ENCODE data around the gene POLR3B.
"Not testable (repeated sequence)": the region's sequence is repeated elsewhere in the genome, so short reads cannot be mapped to it uniquely, and the experiment has no call there.

POLR3B gene

GRCh38 chr12:106378788-106379187 is 21.2 kb downstream of the POLR3B start:
- Histone ChIP-seq H3K27ac (ENCODE audit: insufficient read depth in 1 of 2, low read depth in 1 of 2, low read length in 2 of 2, poor library complexity in 1 of 2, severe bottlenecking in 2 of 2) (no peak overlapping the region), H3K4me3 (ENCODE audit: control insufficient read depth in 1 of 7, extremely low read depth in 1 of 7, insufficient read depth in 4 of 7, low read depth in 2 of 7, low read length in 6 of 7) (no peak overlapping the region), H3K27me3 (replicated peaks in 2 of 5; ENCODE audit: control insufficient read depth in 4 of 5, insufficient read depth in 5 of 5, low read length in 4 of 5) (no peaks in the 10 kb centered on the region), H3K36me3 (ENCODE audit: control insufficient read depth in 4 of 4, insufficient read depth in 4 of 4, low read length in 3 of 4) (peaks cover 2 to 33% (median 21%) of the 10 kb centered on the region in 4 experiments), H3K4me1 (ENCODE audit: control extremely low read depth in 1 of 4, control insufficient read depth in 4 of 4, insufficient read depth in 4 of 4, low read length in 3 of 4) (peaks cover 0 to 11% (median 0%) of the 10 kb centered on the region in 4 experiments), H3K9me3 (ENCODE audit: control extremely low read depth in 1 of 5, control insufficient read depth in 4 of 5, insufficient read depth in 2 of 5, low read depth in 1 of 5, low read length in 4 of 5) (peaks cover 0 to 29% (median 10%) of the 10 kb centered on the region in 5 experiments)
- no CpG with 5 or more reads among the region's 4 CpGs for WGBS (ENCODE audit: insufficient coverage)
- POLR2A ChIA-PET: no interaction called here
- CTCF ChIA-PET: interaction anchor here (0.8 to 2.5 kb wide), 4 partner anchors 10 to 541 kb away, joined by 3 to 13 read pairs (median 3); partner anchors contain the start of gene POLR3B
- no peak for DNase-seq

- no CpG with 5 or more reads among the region's 1 CpG for WGBS (ENCODE audit: insufficient coverage)
- H3K27ac ChIP-seq (ENCODE audit: insufficient read depth in 1 of 2, low read depth in 1 of 2, low read length in 2 of 2, poor library complexity in 1 of 2, severe bottlenecking in 2 of 2): no peak overlapping the region
- no peaks in the 10 kb centered on the region for H3K27me3 ChIP-seq (replicated peaks in 2 of 5; ENCODE audit: control insufficient read depth in 4 of 5, insufficient read depth in 5 of 5, low read length in 4 of 5)
- CTCF ChIA-PET: interaction anchor here (1.1 to 1.6 kb wide), 3 partner anchors 16 to 462 kb away, joined by 3 read pairs; no protein-coding TSS in a partner anchor
- DNase-seq: no peak
- POLR2A ChIA-PET: no interaction called here
- peaks cover 2 to 33% (median 19%) of the 10 kb centered on the region in 4 experiments for H3K36me3 ChIP-seq (ENCODE audit: control insufficient read depth in 4 of 4, insufficient read depth in 4 of 4, low read length in 3 of 4)
- H3K4me1 ChIP-seq (ENCODE audit: control extremely low read depth in 1 of 4, control insufficient read depth in 4 of 4, insufficient read depth in 4 of 4, low read length in 3 of 4): peaks cover 0 to 11% (median 0%) of the 10 kb centered on the region in 4 experiments
- H3K4me3 ChIP-seq (ENCODE audit: control insufficient read depth in 1 of 7, extremely low read depth in 1 of 7, insufficient read depth in 4 of 7, low read depth in 2 of 7, low read length in 6 of 7): no peak overlapping the region
- peaks cover 0 to 25% (median 10%) of the 10 kb centered on the region in 5 experiments for H3K9me3 ChIP-seq (ENCODE audit: control extremely low read depth in 1 of 5, control insufficient read depth in 4 of 5, insufficient read depth in 2 of 5, low read depth in 1 of 5, low read length in 4 of 5)
These were observed 23.4 kb downstream of the POLR3B start for GRCh38 chr12:106380954-106381353.

GRCh38 chr12:106381866-106382265 is 24.3 kb downstream of the POLR3B start:
- peaks cover 2 to 33% (median 18%) of the 10 kb centered on the region in 4 experiments for H3K36me3 ChIP-seq (ENCODE audit: control insufficient read depth in 4 of 4, insufficient read depth in 4 of 4, low read length in 3 of 4)
- H3K9me3 ChIP-seq (ENCODE audit: control extremely low read depth in 1 of 5, control insufficient read depth in 4 of 5, insufficient read depth in 2 of 5, low read depth in 1 of 5, low read length in 4 of 5): peaks cover 0 to 25% (median 10%) of the 10 kb centered on the region in 5 experiments
- WGBS (ENCODE audit: insufficient coverage): 100% methylated on average over 2 of the region's 4 CpGs
- H3K27ac ChIP-seq (ENCODE audit: insufficient read depth in 1 of 2, low read depth in 1 of 2, low read length in 2 of 2, poor library complexity in 1 of 2, severe bottlenecking in 2 of 2); DNase-seq; H3K4me3 ChIP-seq (ENCODE audit: control insufficient read depth in 1 of 7, extremely low read depth in 1 of 7, insufficient read depth in 4 of 7, low read depth in 2 of 7, low read length in 6 of 7); H3K27me3 ChIP-seq (replicated peaks in 2 of 5; ENCODE audit: control insufficient read depth in 4 of 5, insufficient read depth in 5 of 5, low read length in 4 of 5); POLR2A ChIA-PET: not testable (repeated sequence)
- H3K4me1 ChIP-seq (ENCODE audit: control extremely low read depth in 1 of 4, control insufficient read depth in 4 of 4, insufficient read depth in 4 of 4, low read length in 3 of 4): peaks cover 0 to 11% (median 0%) of the 10 kb centered on the region in 4 experiments
- CTCF ChIA-PET: interaction anchor here (0.8 to 0.9 kb wide), 2 partner anchors 16 to 460 kb away, joined by 3 to 4 read pairs; no protein-coding TSS in a partner anchor

- no CpG with 5 or more reads among the region's 5 CpGs for WGBS (ENCODE audit: insufficient coverage)
- no peak for DNase-seq
- ChIA-PET POLR2A (no interaction called here), CTCF (interaction anchor here (0.7 to 3.6 kb wide), 8 partner anchors 9 to 583 kb away, joined by 3 to 20 read pairs (median 4); no protein-coding TSS in a partner anchor)
- Histone ChIP-seq H3K27me3 (replicated peaks in 2 of 5; ENCODE audit: control insufficient read depth in 4 of 5, insufficient read depth in 5 of 5, low read length in 4 of 5) (peaks cover 0 to 18% (median 5%) of the 10 kb centered on the region in 5 experiments), H3K27ac (ENCODE audit: insufficient read depth in 1 of 2, low read depth in 1 of 2, low read length in 2 of 2, poor library complexity in 1 of 2, severe bottlenecking in 2 of 2) (no peak overlapping the region), H3K36me3 (ENCODE audit: control insufficient read depth in 4 of 4, insufficient read depth in 4 of 4, low read length in 3 of 4) (peaks cover 3 to 12% (median 8%) of the 10 kb centered on the region in 4 experiments), H3K4me3 (ENCODE audit: control insufficient read depth in 1 of 7, extremely low read depth in 1 of 7, insufficient read depth in 4 of 7, low read depth in 2 of 7, low read length in 6 of 7) (no peak overlapping the region), H3K4me1 (ENCODE audit: control extremely low read depth in 1 of 4, control insufficient read depth in 4 of 4, insufficient read depth in 4 of 4, low read length in 3 of 4) (no peaks in the 10 kb centered on the region), H3K9me3 (ENCODE audit: control extremely low read depth in 1 of 5, control insufficient read depth in 4 of 5, insufficient read depth in 2 of 5, low read depth in 1 of 5, low read length in 4 of 5) (peaks cover 0 to 13% (median 7%) of the 10 kb centered on the region in 5 experiments)
These were observed 29.4 kb downstream of the POLR3B start for GRCh38 chr12:106386813-106387535.

- H3K27me3 ChIP-seq (replicated peaks in 2 of 5; ENCODE audit: control insufficient read depth in 4 of 5, insufficient read depth in 5 of 5, low read length in 4 of 5): peaks cover 0 to 18% (median 5%) of the 10 kb centered on the region in 5 experiments
- no peak overlapping the region for H3K4me3 ChIP-seq (ENCODE audit: control insufficient read depth in 1 of 7, extremely low read depth in 1 of 7, insufficient read depth in 4 of 7, low read depth in 2 of 7, low read length in 6 of 7)
- H3K27ac ChIP-seq (ENCODE audit: insufficient read depth in 1 of 2, low read depth in 1 of 2, low read length in 2 of 2, poor library complexity in 1 of 2, severe bottlenecking in 2 of 2): no peak overlapping the region
- H3K36me3 ChIP-seq (ENCODE audit: control insufficient read depth in 4 of 4, insufficient read depth in 4 of 4, low read length in 3 of 4): peaks cover under 1 to 5% (median 3%) of the 10 kb centered on the region in 4 experiments
- CTCF ChIA-PET: interaction anchor here (0.7 to 3.6 kb wide), 6 partner anchors 10 to 534 kb away, joined by 3 to 20 read pairs (median 3); no protein-coding TSS in a partner anchor
- WGBS (ENCODE audit: insufficient coverage): no CpG with 5 or more reads among the region's 1 CpG
- no peaks in the 10 kb centered on the region for H3K4me1 ChIP-seq (ENCODE audit: control extremely low read depth in 1 of 4, control insufficient read depth in 4 of 4, insufficient read depth in 4 of 4, low read length in 3 of 4)
- POLR2A ChIA-PET: no interaction called here
- peaks cover 0 to 4% (median under 1%) of the 10 kb centered on the region in 5 experiments for H3K9me3 ChIP-seq (ENCODE audit: control extremely low read depth in 1 of 5, control insufficient read depth in 4 of 5, insufficient read depth in 2 of 5, low read depth in 1 of 5, low read length in 4 of 5)
- DNase-seq: no peak
These were observed 30.4 kb downstream of the POLR3B start for GRCh38 chr12:106387848-106388377.

GRCh38 chr12:106389151-106389550 is 31.6 kb downstream of the POLR3B start:
- H3K9me3 ChIP-seq (ENCODE audit: control extremely low read depth in 1 of 5, control insufficient read depth in 4 of 5, insufficient read depth in 2 of 5, low read depth in 1 of 5, low read length in 4 of 5): no peaks in the 10 kb centered on the region
- no peaks in the 10 kb centered on the region for H3K4me1 ChIP-seq (ENCODE audit: control extremely low read depth in 1 of 4, control insufficient read depth in 4 of 4, insufficient read depth in 4 of 4, low read length in 3 of 4)
- POLR2A ChIA-PET: no interaction called here
- H3K4me3 ChIP-seq (ENCODE audit: control insufficient read depth in 1 of 7, extremely low read depth in 1 of 7, insufficient read depth in 4 of 7, low read depth in 2 of 7, low read length in 6 of 7): no peak overlapping the region
- CTCF ChIA-PET: interaction anchor here (1.1 to 3.6 kb wide), 2 partner anchors 452 to 529 kb away, joined by 5 to 20 read pairs; no protein-coding TSS in a partner anchor
- WGBS (ENCODE audit: insufficient coverage): 100% methylated on average over 3 of the region's 4 CpGs
- peaks cover 2 to 11% (median 9%) of the 10 kb centered on the region in 4 experiments for H3K36me3 ChIP-seq (ENCODE audit: control insufficient read depth in 4 of 4, insufficient read depth in 4 of 4, low read length in 3 of 4)
- DNase-seq: no peak
- H3K27me3 ChIP-seq (replicated peaks in 2 of 5; ENCODE audit: control insufficient read depth in 4 of 5, insufficient read depth in 5 of 5, low read length in 4 of 5): peaks cover 0 to 18% (median 5%) of the 10 kb centered on the region in 5 experiments
- H3K27ac ChIP-seq (ENCODE audit: insufficient read depth in 1 of 2, low read depth in 1 of 2, low read length in 2 of 2, poor library complexity in 1 of 2, severe bottlenecking in 2 of 2): no peak overlapping the region
